Measurements from ENCODE around the gene ITGAV.

GRCh38 chr2:186614373-186614772 is 24.5 kb downstream of the ITGAV start:
- TF ChIP-seq CTCF (IDR thresholded peaks at IDR 0.05) (no peak), POLR2A (IDR thresholded peaks at IDR 0.05) (no peak)

Measured in lower leg skin (tissue), 3 donors.